ENCODE results near the gene TMEM190. TPM values are rescaled to one million over a fixed set of nuclear protein-coding genes. Genes with fewer than 3 reads are reported as not detected.
A peak's percentile ranks its signal among the peaks of the same experiment; 100 is the strongest.

The TMEM190 gene
- total and polyA plus RNA-seq, 10 donors: 0.20 TPM; not detected in 9

- H3K27ac ChIP-seq: no peak overlapping the region
- H3K36me3 ChIP-seq: no peaks in the 10 kb centered on the region
- intact Hi-C loops (cut with DNase I; ENCODE audit: low total_unique reads): no loop called here
- peaks cover 4 to 12% (median 7%) of the 10 kb centered on the region in 6 donors for H3K4me1 ChIP-seq
- TF ChIP-seq POLR2AphosphoS5 (IDR thresholded peaks at IDR 0.05) (peak in 1 of 3 donors; percentile 8), POLR2A (IDR thresholded peaks at IDR 0.05) (no peak), CTCF (IDR thresholded peaks at IDR 0.05 in 8 of 11, conservative IDR thresholded peaks at IDR 0.05 in 3 of 11) (no peak)
- peaks cover 0 to 61% (median 14%) of the 10 kb centered on the region in 7 donors for H3K27me3 ChIP-seq (replicated peaks in 1 of 7)
- WGBS, 5 donors: 73 to 85% (median 74%) methylated on average over 31 to 32 of the region's 32 CpGs
- no peak overlapping the region for H3K4me3 ChIP-seq
- DNase-seq: no peak
- no peaks in the 10 kb centered on the region for H3K9me3 ChIP-seq
Measured at GRCh38 chr19:55358943-55359908, 17.4 kb upstream of the TMEM190 start.

- H3K4me3 ChIP-seq: no peak overlapping the region
- no peaks in the 10 kb centered on the region for H3K4me1 ChIP-seq
- peaks cover 0 to 51% (median 0%) of the 10 kb centered on the region in 7 donors for H3K27me3 ChIP-seq (replicated peaks in 1 of 7)
- intact Hi-C loops (cut with DNase I; ENCODE audit: low total_unique reads): no loop called here
- DNase-seq: no peak
- H3K36me3 ChIP-seq: no peaks in the 10 kb centered on the region
- H3K9me3 ChIP-seq: no peaks in the 10 kb centered on the region
- no peak overlapping the region for H3K27ac ChIP-seq
- WGBS, 5 donors: 79 to 91% (median 86%) methylated on average over 13 to 16 of the region's 16 CpGs
- TF ChIP-seq POLR2A (IDR thresholded peaks at IDR 0.05): no peak
- no peak for TF ChIP-seq CTCF (IDR thresholded peaks at IDR 0.05 in 8 of 11, conservative IDR thresholded peaks at IDR 0.05 in 3 of 11)
- TF ChIP-seq POLR2AphosphoS5 (IDR thresholded peaks at IDR 0.05): no peak
Measured at GRCh38 chr19:55360902-55361301, 15.7 kb upstream of the TMEM190 start.

GRCh38 chr19:55362174-55362989, 14.2 kb upstream of the TMEM190 start:
- DNase-seq: no peak
- H3K36me3 ChIP-seq: no peaks in the 10 kb centered on the region

More at GRCh38 chr19:55362174-55362989, 14.2 kb upstream of the TMEM190 start:
- no peak overlapping the region for H3K4me3 ChIP-seq
- TF ChIP-seq CTCF (IDR thresholded peaks at IDR 0.05 in 8 of 11, conservative IDR thresholded peaks at IDR 0.05 in 3 of 11) (no peak), POLR2A (IDR thresholded peaks at IDR 0.05) (no peak), POLR2AphosphoS5 (IDR thresholded peaks at IDR 0.05) (no peak)
- intact Hi-C loops (cut with DNase I; ENCODE audit: low total_unique reads): no loop called here
- 78 to 87% (median 83%) methylated on average over 33 to 38 of the region's 38 CpGs for WGBS, 5 donors
- H3K4me1 ChIP-seq: no peaks in the 10 kb centered on the region
- no peak overlapping the region for H3K27ac ChIP-seq
- no peaks in the 10 kb centered on the region for H3K9me3 ChIP-seq
- H3K27me3 ChIP-seq (replicated peaks in 1 of 7): peaks cover 0 to 48% (median 0%) of the 10 kb centered on the region in 7 donors
